Mesendoderm (in vitro differentiated cells): Measurements from ENCODE around the gene LRCOL1.

ENCODE experiments used
- DNase-seq: peaks from one replicate; pipeline ENCODE4 v3.0.0; 2013
- H2AK5ac ChIP-seq: 2 replicates; pipeline ENCODE4 v1.6.1; 2013; ENCODE audit warnings: low read length, inconsistent platforms
- H2BK120ac ChIP-seq: 2 replicates; pipeline ENCODE4 v1.6.1; 2013; ENCODE audit warnings: low read depth, mild to moderate bottlenecking, low read length, moderate library complexity, mixed read lengths
- H2BK15ac ChIP-seq: replicated peaks from 2 replicates; pipeline ENCODE4 v1.6.1; 2013; ENCODE audit warnings: low read depth, mild to moderate bottlenecking, moderate library complexity
- H2BK5ac ChIP-seq: 2 replicates; pipeline ENCODE4 v1.6.1; 2013; ENCODE audit warnings: low read length, inconsistent platforms
- H3K18ac ChIP-seq: 2 replicates; pipeline ENCODE4 v1.6.1; 2013; ENCODE audit warnings: mild to moderate bottlenecking, low read length, mixed read lengths
- H3K23ac ChIP-seq: one replicate; pipeline ENCODE4 v1.6.1; 2013; ENCODE audit warnings: low read length
- H3K27ac ChIP-seq: 2 replicates; pipeline ENCODE4 v1.5.1; 2013; ENCODE audit warnings: low read depth, mild to moderate bottlenecking, inconsistent platforms, low read length, moderate library complexity
- H3K27me3 ChIP-seq: 2 replicates; pipeline ENCODE4 v1.6.1; 2013; ENCODE audit warnings: low read length, control low read depth, mild to moderate bottlenecking, inconsistent platforms; ENCODE audit not compliant: insufficient read depth, poor library complexity
- H3K36me3 ChIP-seq: 2 replicates; pipeline ENCODE4 v1.6.1; 2013; ENCODE audit warnings: low read length, inconsistent platforms; ENCODE audit not compliant: control insufficient read depth, insufficient read depth
- H3K4ac ChIP-seq: one replicate; pipeline ENCODE4 v1.6.1; 2013; ENCODE audit warnings: low read depth, mild to moderate bottlenecking, low read length, moderate library complexity
- H3K4me1 ChIP-seq: 2 replicates; pipeline ENCODE4 v1.6.1; 2013; ENCODE audit warnings: low read depth, low read length, inconsistent platforms; ENCODE audit not compliant: control insufficient read depth
- H3K4me2 ChIP-seq: 2 replicates; pipeline ENCODE4 v1.6.1; 2013; ENCODE audit warnings: low read length
- H3K4me3 ChIP-seq: 2 replicates; pipeline ENCODE4 v1.5.1; 2013; ENCODE audit warnings: mild to moderate bottlenecking, low read length
- H3K56ac ChIP-seq: one replicate; pipeline ENCODE4 v1.6.1; 2013; ENCODE audit warnings: low read length
- H3K79me1 ChIP-seq: 2 replicates; pipeline ENCODE4 v1.6.1; 2013; ENCODE audit warnings: low read length, inconsistent platforms
- H3K79me2 ChIP-seq: 2 replicates; pipeline ENCODE4 v1.6.1; 2013; ENCODE audit warnings: mild to moderate bottlenecking, low read length; ENCODE audit not compliant: control insufficient read depth, insufficient read depth
- H3K9ac ChIP-seq: 2 replicates; pipeline ENCODE4 v1.6.1; 2013; ENCODE audit warnings: low read length, inconsistent platforms
- H4K5ac ChIP-seq: one replicate; pipeline ENCODE4 v1.6.1; 2013; ENCODE audit warnings: low read length
- H4K8ac ChIP-seq: one replicate; pipeline ENCODE4 v1.6.1; 2013; ENCODE audit warnings: low read depth, mild to moderate bottlenecking, control low read depth, low read length, moderate library complexity
- WGBS: extraction: QIAGEN DNeasy Blood & Tissue Kit; methylation state at CpG from one replicate; pipeline ENCODE4 v1.1.7; 2013; ENCODE audit warnings: low lambda C conversion rate, missing lambda C conversion rate; ENCODE audit not compliant: insufficient coverage; ENCODE audit errors: extremely low coverage; 5-methylcytosine and 5-hydroxymethylcytosine counted together

The LRCOL1 gene

DNA sequence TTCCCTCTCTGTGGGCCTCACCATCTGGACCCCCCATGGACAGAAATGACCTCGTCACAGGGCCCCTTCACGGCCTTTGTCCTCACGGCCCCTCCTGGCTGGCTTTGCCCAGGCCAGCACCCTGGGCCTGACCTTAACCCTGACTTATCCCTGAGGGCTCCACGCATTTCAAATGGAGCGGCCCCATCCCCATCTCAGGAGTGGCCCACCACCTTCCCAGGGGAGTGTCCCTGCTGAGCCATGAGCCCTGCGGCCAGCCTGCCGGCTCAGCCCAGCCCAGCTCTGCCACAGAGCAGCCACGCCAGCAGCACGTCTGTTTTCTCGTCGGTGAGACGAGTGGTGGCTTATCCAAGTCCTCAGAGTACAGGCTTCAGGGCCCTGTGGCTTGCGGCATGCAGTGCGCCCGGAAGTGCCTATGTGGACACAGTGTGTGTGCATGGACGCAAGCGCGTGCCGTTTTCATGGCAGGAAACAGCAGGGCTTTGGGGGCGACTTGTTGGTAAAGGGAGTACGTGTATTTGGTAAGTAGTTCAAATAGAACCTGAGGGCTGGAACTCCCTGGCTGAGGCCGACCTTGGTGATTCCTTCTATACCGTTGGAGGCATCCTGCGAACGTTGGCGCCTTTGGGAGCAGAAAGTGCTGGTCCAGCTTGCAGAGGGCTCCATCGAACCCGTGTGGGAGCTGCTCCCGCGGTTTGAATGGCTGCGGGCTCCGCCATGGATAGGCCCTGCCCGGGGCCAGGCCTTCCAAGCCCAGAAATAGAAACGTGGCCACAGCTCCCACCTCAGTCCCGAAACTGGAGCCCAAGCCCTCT, 52.1 kb downstream of the LRCOL1 start:
- Histone ChIP-seq H2BK120ac (no peak overlapping the region), H3K79me1 (peaks cover 2% of the 10 kb centered on the region)
- DNase-seq: peak; percentile 28

GRCh38 chr12:132557291-132558015, 52.9 kb downstream of the LRCOL1 start:
- no peak overlapping the region for H4K8ac ChIP-seq
- no peak overlapping the region for H3K23ac ChIP-seq
- no peak overlapping the region for H3K18ac ChIP-seq
- H3K56ac ChIP-seq: no peak overlapping the region
- no peak overlapping the region for H4K5ac ChIP-seq
- no peak overlapping the region for H2AK5ac ChIP-seq
- DNase-seq: no peak
- H3K4me3 ChIP-seq: no peak overlapping the region
- H2BK15ac ChIP-seq: no peak overlapping the region
- peaks cover 2% of the 10 kb centered on the region for H3K79me1 ChIP-seq
- no peaks in the 10 kb centered on the region for H3K4me1 ChIP-seq
- no peaks in the 10 kb centered on the region for H3K36me3 ChIP-seq
- no peak overlapping the region for H3K4me2 ChIP-seq
- no CpG with 5 or more reads among the region's 19 CpGs for WGBS
- no peak overlapping the region for H3K9ac ChIP-seq
- H2BK5ac ChIP-seq: no peak overlapping the region
- H3K79me2 ChIP-seq: peaks cover 5% of the 10 kb centered on the region
- H3K4ac ChIP-seq: no peak overlapping the region
- no peak overlapping the region for H3K27ac ChIP-seq
- no peak overlapping the region for H2BK120ac ChIP-seq
- H3K27me3 ChIP-seq: no peaks in the 10 kb centered on the region

More for the DNA sequence above, 52.1 kb downstream of the LRCOL1 start:
- Histone ChIP-seq H3K79me2 (peaks cover 7% of the 10 kb centered on the region), H3K56ac (no peak overlapping the region), H2AK5ac (no peak overlapping the region), H4K8ac (no peak overlapping the region), H3K36me3 (no peaks in the 10 kb centered on the region), H3K27me3 (no peaks in the 10 kb centered on the region), H3K18ac (no peak overlapping the region), H3K9ac (no peak overlapping the region), H3K4me2 (no peak overlapping the region), H2BK15ac (no peak overlapping the region), H3K27ac (no peak overlapping the region), H4K5ac (no peak overlapping the region), H3K23ac (peak overlapping the region; percentile 80), H3K4ac (no peak overlapping the region), H3K4me3 (no peak overlapping the region), H3K4me1 (no peaks in the 10 kb centered on the region), H2BK5ac (no peak overlapping the region)
- WGBS: no CpG with 5 or more reads among the region's 35 CpGs

GRCh38 chr12:132556801-132557200, 53.6 kb downstream of the LRCOL1 start:
- Histone ChIP-seq H4K8ac (no peak overlapping the region), H2AK5ac (no peak overlapping the region), H3K27ac (no peak overlapping the region), H3K79me2 (peaks cover 3% of the 10 kb centered on the region), H3K23ac (no peak overlapping the region), H3K4me2 (no peak overlapping the region), H3K9ac (no peak overlapping the region), H3K4me1 (no peaks in the 10 kb centered on the region), H2BK120ac (no peak overlapping the region), H3K18ac (no peak overlapping the region), H4K5ac (no peak overlapping the region), H3K27me3 (no peaks in the 10 kb centered on the region), H2BK5ac (no peak overlapping the region), H2BK15ac (no peak overlapping the region), H3K56ac (no peak overlapping the region), H3K36me3 (no peaks in the 10 kb centered on the region), H3K4me3 (no peak overlapping the region), H3K4ac (no peak overlapping the region), H3K79me1 (peaks cover 2% of the 10 kb centered on the region)
- no peak for DNase-seq
- no CpG with 5 or more reads among the region's 17 CpGs for WGBS

- Histone ChIP-seq H3K27ac (no peak overlapping the region), H3K4me2 (no peak overlapping the region), H2BK5ac (no peak overlapping the region), H4K8ac (no peak overlapping the region), H4K5ac (no peak overlapping the region), H3K23ac (no peak overlapping the region), H3K36me3 (no peaks in the 10 kb centered on the region), H2BK15ac (no peak overlapping the region), H2AK5ac (no peak overlapping the region), H3K9ac (no peak overlapping the region), H3K56ac (no peak overlapping the region), H3K4me1 (no peaks in the 10 kb centered on the region), H3K79me2 (no peaks in the 10 kb centered on the region), H3K27me3 (no peaks in the 10 kb centered on the region), H3K4ac (no peak overlapping the region), H3K79me1 (no peaks in the 10 kb centered on the region), H2BK120ac (no peak overlapping the region), H3K18ac (no peak overlapping the region), H3K4me3 (no peak overlapping the region)
- DNase-seq: no peak
- no CpG with 5 or more reads among the region's 16 CpGs for WGBS
Measured at GRCh38 chr12:132556216-132556615, 54.2 kb downstream of the LRCOL1 start.

- Histone ChIP-seq H3K27ac (no peak overlapping the region), H3K79me2 (no peaks in the 10 kb centered on the region), H3K23ac (no peak overlapping the region), H3K27me3 (no peaks in the 10 kb centered on the region), H2BK5ac (no peak overlapping the region), H2BK120ac (no peak overlapping the region), H3K79me1 (no peaks in the 10 kb centered on the region), H3K4me2 (no peak overlapping the region), H4K8ac (no peak overlapping the region), H3K4ac (no peak overlapping the region), H3K18ac (no peak overlapping the region), H3K9ac (no peak overlapping the region), H3K36me3 (no peaks in the 10 kb centered on the region), H2BK15ac (no peak overlapping the region), H3K56ac (no peak overlapping the region), H2AK5ac (no peak overlapping the region), H3K4me3 (no peak overlapping the region), H3K4me1 (no peaks in the 10 kb centered on the region), H4K5ac (no peak overlapping the region)
- no peak for DNase-seq
- WGBS: no CpG with 5 or more reads among the region's 13 CpGs
Measured at GRCh38 chr12:132555686-132556085, 54.7 kb downstream of the LRCOL1 start.
